KOPT-K1 (cell line): ENCODE measurements around the gene ZNF891.

Experiments
- H3K27ac ChIP-seq: fragments of 200-600 bp; sonication (generic); 2 replicates; pipeline ENCODE4 v1.5.1; 2016; ENCODE audit warnings: antibody characterized with exemption, mild to moderate bottlenecking, low read depth, low read length; ENCODE audit not compliant: poor library complexity, severe bottlenecking
- H3K36me3 ChIP-seq: fragments of 200-600 bp; sonication (generic); 2 replicates; pipeline ENCODE4 v1.5.1; 2017; ENCODE audit warnings: antibody characterized with exemption, mild to moderate bottlenecking, low read length, moderate library complexity; ENCODE audit not compliant: insufficient read depth
- H3K9me3 ChIP-seq: fragments of 200-600 bp; sonication (generic); 2 replicates; pipeline ENCODE4 v1.5.1; 2017; ENCODE audit warnings: antibody characterized with exemption, low read length, mild to moderate bottlenecking; ENCODE audit not compliant: insufficient read depth, poor library complexity, severe bottlenecking

Gene ZNF891

GRCh38 chr12:133083345-133083744, 46.7 kb downstream of the ZNF891 start:
- H3K27ac ChIP-seq = no peak overlapping the region
- H3K36me3 ChIP-seq = peaks cover 68% of the 10 kb centered on the region
- H3K9me3 ChIP-seq = peaks cover 84% of the 10 kb centered on the region

- peaks cover 48% of the 10 kb centered on the region for H3K36me3 ChIP-seq
- peak overlapping the region; percentile 89 for H3K27ac ChIP-seq
- peaks cover 84% of the 10 kb centered on the region for H3K9me3 ChIP-seq
These were observed 48.8 kb downstream of the ZNF891 start for GRCh38 chr12:133081159-133081780.

GRCh38 chr12:133080368-133081158, 49.5 kb downstream of the ZNF891 start, which contains the start of gene ZNF140:
TSS of gene ZNF140 (plus strand) at chr12:133080923. CDS start at chr12:133081321, 398 bp downstream.
- Histone ChIP-seq H3K36me3 (peaks cover 41% of the 10 kb centered on the region), H3K27ac (peak within 1 kb of the TSS; percentile 89), H3K9me3 (peaks cover 84% of the 10 kb centered on the region)

GRCh38 chr12:133080026-133080367, 50.1 kb downstream of the ZNF891 start:
- peaks cover 83% of the 10 kb centered on the region for H3K9me3 ChIP-seq
- peaks cover 35% of the 10 kb centered on the region for H3K36me3 ChIP-seq
- H3K27ac ChIP-seq = peak overlapping the region; percentile 89

GRCh38 chr12:133073836-133074235, 56.2 kb downstream of the ZNF891 start:
- Histone ChIP-seq H3K9me3 (peaks cover 94% of the 10 kb centered on the region), H3K36me3 (no peaks in the 10 kb centered on the region), H3K27ac (no peak overlapping the region)

- Histone ChIP-seq H3K36me3 (peaks cover 50% of the 10 kb centered on the region), H3K9me3 (peaks cover 100% of the 10 kb centered on the region), H3K27ac (no peak overlapping the region)
These were observed 66.5 kb downstream of the ZNF891 start for GRCh38 chr12:133063556-133063955.

GRCh38 chr12:133061954-133062353, 68.1 kb downstream of the ZNF891 start:
- Histone ChIP-seq H3K36me3 (peaks cover 66% of the 10 kb centered on the region), H3K9me3 (peaks cover 100% of the 10 kb centered on the region), H3K27ac (no peak overlapping the region)

GRCh38 chr12:133058203-133059113, 71.6 kb downstream of the ZNF891 start:
- Histone ChIP-seq H3K27ac (no peak overlapping the region), H3K36me3 (peaks cover 94% of the 10 kb centered on the region), H3K9me3 (peaks cover 100% of the 10 kb centered on the region)

GRCh38 chr12:133057446-133057845, 72.6 kb downstream of the ZNF891 start:
- no peak overlapping the region for H3K27ac ChIP-seq
- H3K36me3 ChIP-seq = peaks cover 94% of the 10 kb centered on the region
- peaks cover 100% of the 10 kb centered on the region for H3K9me3 ChIP-seq
